Epithelial cell of esophagus (primary cell): ENCODE measurements around the gene SLC25A34.

Source experiments
- DNase-seq: peaks from one replicate; pipeline ENCODE4 v3.0.0; 2010; ENCODE audit warnings: low read depth
- H3K4me3 ChIP-seq: 2 replicates; pipeline ENCODE4 v1.5.1; 2011; ENCODE audit warnings: mild to moderate bottlenecking, low read length, control low read depth
- TF ChIP-seq, protein P1 (sequence below): IDR thresholded peaks from 2 replicates; pipeline ENCODE4 v1.5.1; 2011; ENCODE audit warnings: low read depth, mild to moderate bottlenecking, low read length, control low read depth, inconsistent platforms; ENCODE audit not compliant: insufficient read depth; ENCODE audit errors: missing control alignments

Gene SLC25A34

DNA sequence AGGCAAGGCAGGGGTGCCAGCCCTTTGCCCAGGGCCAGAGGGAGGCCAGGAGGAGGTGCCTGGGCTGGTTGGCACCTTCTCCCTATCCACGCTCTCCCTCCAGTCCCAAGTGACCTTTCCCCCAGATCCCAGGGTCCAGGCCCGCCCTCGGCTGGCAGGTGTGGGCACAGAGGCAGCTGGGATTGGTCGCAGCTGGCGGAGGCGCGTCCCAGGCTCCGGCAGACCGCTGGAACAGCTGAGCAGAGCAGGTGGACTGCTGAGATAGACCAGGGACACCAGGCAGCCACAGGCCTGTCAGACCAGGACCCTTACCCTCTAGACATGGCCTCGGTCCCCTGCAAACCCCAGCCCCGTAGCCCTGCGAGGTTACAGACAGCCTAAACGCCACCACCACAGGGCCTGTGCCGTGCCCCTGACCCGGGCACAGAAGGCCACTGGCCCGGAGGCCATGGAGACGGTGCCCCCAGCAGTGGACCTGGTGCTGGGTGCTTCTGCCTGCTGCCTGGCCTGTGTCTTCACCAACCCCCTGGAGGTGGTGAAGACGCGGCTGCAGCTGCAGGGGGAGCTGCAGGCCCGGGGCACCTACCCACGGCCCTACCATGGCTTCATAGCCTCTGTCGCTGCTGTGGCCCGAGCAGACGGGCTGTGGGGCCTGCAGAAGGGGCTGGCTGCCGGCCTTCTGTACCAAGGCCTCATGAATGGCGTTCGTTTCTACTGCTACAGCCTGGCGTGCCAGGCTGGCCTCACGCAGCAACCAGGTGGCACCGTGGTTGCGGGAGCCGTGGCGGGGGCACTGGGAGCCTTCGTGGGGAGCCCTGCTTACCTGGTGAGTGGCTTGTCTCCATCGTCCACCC lies at the start of gene SLC25A34:
TSS of gene SLC25A34 (plus strand) at position 221 of the 854 bp plus-strand sequence. CDS start at position 449, 228 bp downstream.
- TF ChIP-seq, protein P1, sequence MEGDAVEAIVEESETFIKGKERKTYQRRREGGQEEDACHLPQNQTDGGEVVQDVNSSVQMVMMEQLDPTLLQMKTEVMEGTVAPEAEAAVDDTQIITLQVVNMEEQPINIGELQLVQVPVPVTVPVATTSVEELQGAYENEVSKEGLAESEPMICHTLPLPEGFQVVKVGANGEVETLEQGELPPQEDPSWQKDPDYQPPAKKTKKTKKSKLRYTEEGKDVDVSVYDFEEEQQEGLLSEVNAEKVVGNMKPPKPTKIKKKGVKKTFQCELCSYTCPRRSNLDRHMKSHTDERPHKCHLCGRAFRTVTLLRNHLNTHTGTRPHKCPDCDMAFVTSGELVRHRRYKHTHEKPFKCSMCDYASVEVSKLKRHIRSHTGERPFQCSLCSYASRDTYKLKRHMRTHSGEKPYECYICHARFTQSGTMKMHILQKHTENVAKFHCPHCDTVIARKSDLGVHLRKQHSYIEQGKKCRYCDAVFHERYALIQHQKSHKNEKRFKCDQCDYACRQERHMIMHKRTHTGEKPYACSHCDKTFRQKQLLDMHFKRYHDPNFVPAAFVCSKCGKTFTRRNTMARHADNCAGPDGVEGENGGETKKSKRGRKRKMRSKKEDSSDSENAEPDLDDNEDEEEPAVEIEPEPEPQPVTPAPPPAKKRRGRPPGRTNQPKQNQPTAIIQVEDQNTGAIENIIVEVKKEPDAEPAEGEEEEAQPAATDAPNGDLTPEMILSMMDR = no peak
- no peak for DNase-seq
- no peak within 1 kb of the TSS for H3K4me3 ChIP-seq

DNA sequence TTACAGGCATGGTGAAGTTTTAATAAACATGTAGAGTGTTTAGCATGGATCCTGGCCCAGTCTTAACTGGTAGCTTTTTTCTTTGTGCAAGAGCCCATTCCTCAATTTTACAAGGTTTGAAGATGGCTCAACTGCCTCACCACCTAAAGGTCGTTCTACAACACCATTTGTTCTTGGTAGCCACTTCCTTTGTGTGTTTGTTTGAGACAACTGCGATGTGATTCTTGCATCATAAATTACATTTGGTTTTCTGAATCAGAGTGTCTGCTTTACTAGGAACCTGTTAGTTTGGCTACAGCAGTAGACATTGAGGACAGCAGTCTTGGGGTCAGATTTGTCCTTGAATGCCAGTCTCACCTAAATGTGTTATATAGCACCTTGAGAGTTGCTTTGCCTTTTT lies 48.6 kb upstream of the SLC25A34 start:
- no peak overlapping the region for H3K4me3 ChIP-seq
- no peak for DNase-seq
- TF ChIP-seq, protein P1 = no peak

DNA sequence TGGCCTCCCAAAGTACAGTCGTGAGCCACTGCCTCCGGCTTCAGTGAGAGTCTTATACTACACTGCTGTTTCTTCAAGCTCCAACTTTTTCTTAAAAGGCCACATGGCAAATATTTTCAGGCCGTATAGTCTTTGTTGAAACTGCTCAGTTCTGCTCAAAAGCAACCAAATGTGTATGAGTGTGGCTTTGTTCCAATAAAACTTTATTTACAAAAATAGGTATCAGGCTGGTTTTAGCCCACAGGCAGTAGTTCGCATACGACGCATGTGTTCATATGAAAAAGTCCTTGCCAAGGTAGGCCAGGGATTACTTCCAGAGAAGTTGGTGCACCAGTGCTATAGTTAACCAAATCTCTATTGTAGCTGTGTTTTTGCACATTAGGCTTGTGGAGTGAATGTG lies 45.7 kb upstream of the SLC25A34 start:
- TF ChIP-seq, protein P1 = no peak
- H3K4me3 ChIP-seq = no peak overlapping the region
- DNase-seq = no peak

DNA sequence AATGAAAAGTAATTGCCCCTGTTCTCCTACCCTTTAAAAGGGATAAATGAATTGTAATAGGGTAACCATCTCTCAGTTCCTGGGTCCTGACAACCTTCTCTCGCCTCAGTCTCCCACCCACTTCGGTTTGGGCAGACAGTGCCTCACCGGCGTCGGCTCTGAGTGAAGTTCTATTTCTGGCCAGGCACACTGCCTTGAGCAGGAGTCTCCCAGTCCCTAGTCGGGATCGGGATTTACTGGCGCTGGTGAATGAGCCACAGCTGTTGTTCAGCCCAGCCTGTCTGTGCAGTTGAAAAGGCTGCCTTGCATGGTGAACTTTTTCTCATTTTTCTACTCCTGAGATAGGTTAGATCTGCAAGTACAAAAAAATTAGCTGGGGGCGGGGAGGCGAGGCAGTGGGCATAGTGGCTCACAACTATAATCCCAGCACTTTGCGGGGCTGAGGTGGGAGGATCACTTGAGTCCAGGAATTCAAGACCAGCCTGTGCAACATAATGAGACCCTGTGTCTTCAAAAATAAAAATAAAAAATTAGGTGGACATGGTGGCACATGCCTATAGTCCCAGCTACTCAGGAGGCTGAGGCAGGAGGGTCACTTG lies 44.5 kb upstream of the SLC25A34 start:
- DNase-seq = no peak
- H3K4me3 ChIP-seq = no peak overlapping the region
- TF ChIP-seq, protein P1 = no peak

DNA sequence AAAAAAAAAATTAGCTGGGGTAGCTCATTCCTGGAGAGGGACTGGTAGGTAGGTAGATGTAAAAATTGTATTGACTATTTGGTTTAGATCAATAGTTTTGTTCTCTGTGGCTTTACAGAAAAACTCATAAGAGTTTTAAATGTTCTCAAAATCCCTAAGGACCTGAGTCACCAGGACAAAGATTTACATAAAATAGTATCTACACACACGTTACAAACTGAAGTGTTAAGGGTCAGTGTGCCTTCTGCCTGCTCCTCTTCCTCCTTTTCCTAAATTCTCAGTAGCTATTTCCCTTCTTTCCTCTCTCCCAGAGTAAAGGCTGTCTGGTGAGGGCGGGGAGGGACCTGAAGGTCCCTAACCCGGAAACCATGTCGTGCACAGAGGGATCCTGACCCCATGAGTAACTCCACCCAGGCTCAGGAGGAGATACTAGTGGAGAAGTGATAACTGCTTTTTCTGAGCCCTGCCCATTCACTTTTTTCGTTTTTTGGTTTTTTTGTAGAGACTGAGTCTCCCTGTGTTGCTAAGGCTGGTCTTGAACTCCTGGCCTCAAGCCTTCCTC lies 43.9 kb upstream of the SLC25A34 start:
- TF ChIP-seq, protein P1 = no peak
- DNase-seq = no peak
- H3K4me3 ChIP-seq = no peak overlapping the region

DNA sequence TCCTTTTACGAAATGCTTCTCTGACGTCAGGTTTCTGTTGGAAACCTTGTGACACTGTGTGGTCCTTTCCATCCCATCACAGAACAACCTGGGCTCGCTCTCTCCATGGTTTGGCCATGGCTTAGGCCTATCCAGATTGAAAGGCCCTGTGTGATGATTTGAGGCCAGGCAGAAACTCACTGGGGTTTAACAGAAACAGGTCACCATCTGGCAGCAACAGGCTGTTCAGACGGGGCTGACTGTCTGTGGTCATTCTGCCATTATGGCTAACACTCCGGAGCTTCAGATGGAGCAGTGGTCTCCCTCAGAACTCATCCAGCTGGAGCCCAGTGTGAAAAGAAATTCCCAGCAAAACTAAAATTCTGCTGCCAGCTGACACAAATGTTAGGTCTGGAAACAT lies 42.7 kb upstream of the SLC25A34 start:
- no peak overlapping the region for H3K4me3 ChIP-seq
- TF ChIP-seq, protein P1 = no peak
- DNase-seq = no peak
